BJ (cell line): ENCODE data around the gene NPEPL1. TPM values are rescaled to one million over a fixed set of nuclear protein-coding genes. Genes with fewer than 3 reads are reported as not detected.

ENCODE experiments used
- CTCF ChIA-PET: fragments of 350-600 bp; formaldehyde crosslinking; extraction: SDS; loops from one replicate; lab custom pipeline; 2021; ENCODE audit warnings: antibody characterized with exemption, inconsistent platforms; lab: Yijun Ruan, JAX
- POLR2A ChIA-PET: fragments of 300-600 bp; sonication (Branson Sonifier 250); formaldehyde crosslinking; extraction: SDS; loops from one replicate; lab custom pipeline; 2021; ENCODE audit warnings: antibody characterized with exemption; lab: Charles Lee
- DNase-seq: peaks from one replicate; pipeline ENCODE4 v3.0.0-alpha.2; 2011; ENCODE audit warnings: low read depth
- H3K27me3 ChIP-seq: 2 replicates; pipeline ENCODE4 v1.6.0; 2011; ENCODE audit warnings: low read length; ENCODE audit not compliant: control insufficient read depth, insufficient read depth
- H3K36me3 ChIP-seq: 2 replicates; pipeline ENCODE4 v1.5.1; 2011; ENCODE audit warnings: low read length; ENCODE audit not compliant: control insufficient read depth, insufficient read depth
- H3K4me3 ChIP-seq: 2 replicates; pipeline ENCODE4 v1.5.1; 2011; ENCODE audit warnings: low read depth, mild to moderate bottlenecking, control low read depth, low read length
- CTCF ChIP-seq: IDR thresholded peaks from 2 replicates; pipeline ENCODE4 v1.5.1; 2011; ENCODE audit warnings: low read depth, mild to moderate bottlenecking, control low read depth, inconsistent platforms, low read length, moderate library complexity; ENCODE audit not compliant: insufficient read depth
- polyA plus RNA-seq: library from polyadenylated mRNA; depleted of rRNA; stranded (reverse); fragments of >200 nt; gene quantifications from 2 replicates; pipeline ENCODE4 v1.2.3, GENCODE V29; 2011

The NPEPL1 gene
- polyA plus RNA-seq, 1 experiment = 8.2 TPM

GRCh38 chr20:58664883-58665282 lies 27.7 kb upstream of the NPEPL1 start:
- no peak overlapping the region for H3K4me3 ChIP-seq
- no peak for DNase-seq
- no peak for TF ChIP-seq CTCF
- ChIA-PET POLR2A (no interaction called here), CTCF (interaction anchor here (0.6 to 1.7 kb wide), 4 partner anchors 11 to 183 kb away, joined by 3 to 5 read pairs (median 4); partner anchors contain the start of gene STX16)
- no peaks in the 10 kb centered on the region for H3K27me3 ChIP-seq
- peaks cover 12% of the 10 kb centered on the region for H3K36me3 ChIP-seq

GRCh38 chr20:58665606-58666005 lies 27.0 kb upstream of the NPEPL1 start:
- Histone ChIP-seq H3K27me3 (no peaks in the 10 kb centered on the region), H3K36me3 (peaks cover 13% of the 10 kb centered on the region), H3K4me3 (no peak overlapping the region)
- POLR2A ChIA-PET = no interaction called here
- TF ChIP-seq CTCF = no peak
- no peak for DNase-seq
- CTCF ChIA-PET = no interaction called here

- DNase-seq = no peak
- CTCF ChIA-PET = interaction anchor here (1.6 kb wide), 1 partner anchor 16 kb away, joined by 8 read pairs; the partner anchor contains the start of gene STX16
- Histone ChIP-seq H3K36me3 (peaks cover 8% of the 10 kb centered on the region), H3K27me3 (no peaks in the 10 kb centered on the region), H3K4me3 (no peak overlapping the region)
- POLR2A ChIA-PET = no interaction called here
- no peak for TF ChIP-seq CTCF
Observed at GRCh38 chr20:58666702-58667101, 25.9 kb upstream of the NPEPL1 start.

- H3K36me3 ChIP-seq = peaks cover 11% of the 10 kb centered on the region
- H3K27me3 ChIP-seq = no peaks in the 10 kb centered on the region
- H3K4me3 ChIP-seq = no peak overlapping the region
- no peak for TF ChIP-seq CTCF
- POLR2A ChIA-PET = no interaction called here
- CTCF ChIA-PET = interaction anchor here (1.6 kb wide), 1 partner anchor 17 kb away, joined by 8 read pairs; the partner anchor contains the start of gene STX16
- no peak for DNase-seq
Observed at GRCh38 chr20:58667975-58668374, 24.6 kb upstream of the NPEPL1 start.

GRCh38 chr20:58668901-58669286 lies 23.7 kb upstream of the NPEPL1 start:
- Histone ChIP-seq H3K27me3 (no peaks in the 10 kb centered on the region), H3K4me3 (no peak overlapping the region), H3K36me3 (peaks cover 14% of the 10 kb centered on the region)
- TF ChIP-seq CTCF = no peak
- DNase-seq = no peak
- CTCF ChIA-PET = no interaction called here
- POLR2A ChIA-PET = no interaction called here
